GM18508 (cell line): ENCODE data around the gene EIF2AK2.

Experiments
- ATAC-seq: cut with Tn5 transposase; IDR thresholded peaks from one replicate; pipeline ENCODE4 v1.9.1; 2021; ENCODE audit warnings: moderate number of reproducible peaks; ENCODE audit not compliant: insufficient read depth, unreplicated experiment

The EIF2AK2 gene

GRCh38 chr2:37173741-37174140 lies 17.0 kb upstream of the EIF2AK2 start:
- no peak for ATAC-seq

DNA sequence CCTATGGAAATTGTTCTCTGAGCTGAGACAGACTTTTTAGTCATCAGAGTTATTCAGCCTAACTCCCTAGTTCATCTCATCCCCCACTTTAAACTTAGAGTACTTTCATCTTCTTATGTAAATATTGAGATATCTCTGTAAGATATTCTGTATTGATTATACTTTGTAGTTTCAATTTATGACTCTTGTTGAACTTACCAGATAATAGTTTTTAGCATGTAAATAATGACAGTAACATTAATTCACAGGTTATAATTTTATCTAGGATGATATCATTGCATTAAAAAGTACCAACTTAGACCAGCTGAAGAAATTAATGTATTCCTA lies 14.8 kb upstream of the EIF2AK2 start:
- no peak for ATAC-seq

GRCh38 chr2:37168217-37168981 lies 11.6 kb upstream of the EIF2AK2 start:
- no peak for ATAC-seq

DNA sequence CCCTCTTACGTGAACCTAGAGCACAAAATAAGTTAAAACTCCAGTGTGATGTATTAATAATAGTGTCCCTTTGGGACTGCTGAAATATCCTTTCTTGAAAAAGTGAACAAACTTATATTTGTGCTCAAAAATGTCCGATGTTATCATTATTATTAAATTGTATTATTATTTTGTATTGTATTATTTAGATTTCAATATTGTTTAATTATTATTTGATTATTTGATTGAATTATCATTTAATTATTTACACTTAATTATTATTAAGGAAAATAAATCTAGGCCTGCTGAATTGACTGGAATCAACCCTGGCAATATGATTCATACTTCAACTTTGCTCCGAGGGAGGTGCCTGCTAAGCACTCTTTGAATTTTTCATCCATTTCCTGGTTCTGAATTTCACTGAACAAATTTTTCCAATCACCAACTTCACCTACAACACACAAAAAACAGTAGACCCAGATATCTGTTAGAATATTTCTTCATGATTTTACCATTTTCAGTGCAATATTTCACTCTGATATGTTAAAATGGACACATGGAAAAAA lies 10.9 kb upstream of the EIF2AK2 start:
- ATAC-seq: no peak

DNA sequence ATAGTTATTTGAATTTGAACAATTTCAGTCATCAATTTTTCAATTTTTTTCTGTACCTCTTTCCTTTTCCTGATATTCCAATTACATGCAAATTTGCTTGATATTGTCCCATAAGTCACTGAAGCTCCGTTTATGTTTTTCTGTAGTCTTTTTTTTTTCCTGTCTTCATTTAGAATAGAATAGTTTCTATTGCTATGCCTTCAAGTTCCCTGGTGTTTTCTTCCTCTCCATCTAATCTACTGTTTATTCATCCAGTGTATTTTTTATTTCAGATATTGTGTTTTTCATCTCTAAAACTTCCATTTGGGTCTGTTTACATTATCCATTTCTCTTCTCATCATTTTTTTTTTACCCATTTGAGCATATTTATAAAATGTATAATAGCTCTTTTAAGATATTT lies 8.0 kb upstream of the EIF2AK2 start:
- ATAC-seq: no peak

DNA sequence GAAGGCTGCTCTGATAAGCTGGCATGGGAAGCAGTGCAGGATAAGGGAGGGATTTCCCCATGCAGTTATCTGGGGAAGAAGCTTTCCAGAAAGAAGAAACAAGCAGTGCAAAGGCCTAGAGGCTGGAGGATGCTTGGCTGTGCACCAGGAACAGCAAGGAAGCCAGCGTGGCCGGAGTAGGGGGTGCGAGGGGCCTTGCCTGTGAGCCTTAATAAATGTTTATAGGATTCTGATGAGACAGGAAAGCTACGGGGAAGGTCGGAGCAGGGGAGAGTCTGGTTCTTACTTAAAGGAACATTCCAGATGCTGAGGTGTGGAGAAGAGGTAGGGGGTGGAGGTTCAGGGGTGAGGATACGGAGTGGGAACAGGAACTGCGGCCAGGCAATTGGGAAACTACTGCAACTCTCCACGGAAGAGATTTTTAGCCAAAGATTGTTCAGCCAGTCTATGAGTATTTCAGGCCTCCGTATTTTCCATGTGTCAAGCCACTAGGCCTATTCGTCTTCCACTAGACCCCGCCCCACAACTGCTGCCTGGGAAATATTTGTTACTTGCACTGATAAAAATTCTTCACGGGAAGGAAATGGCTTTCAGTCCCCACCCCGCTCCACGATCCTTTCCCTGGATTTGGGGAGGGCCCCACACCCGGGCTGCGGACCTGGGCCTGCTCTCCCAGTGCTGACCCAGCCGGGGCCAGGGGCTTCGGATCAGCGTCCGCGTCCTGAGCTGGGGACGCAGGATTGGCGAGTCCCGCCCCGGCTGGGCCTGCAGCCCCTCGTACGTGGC lies 516 bp downstream of the EIF2AK2 start:
- ATAC-seq: no peak

DNA sequence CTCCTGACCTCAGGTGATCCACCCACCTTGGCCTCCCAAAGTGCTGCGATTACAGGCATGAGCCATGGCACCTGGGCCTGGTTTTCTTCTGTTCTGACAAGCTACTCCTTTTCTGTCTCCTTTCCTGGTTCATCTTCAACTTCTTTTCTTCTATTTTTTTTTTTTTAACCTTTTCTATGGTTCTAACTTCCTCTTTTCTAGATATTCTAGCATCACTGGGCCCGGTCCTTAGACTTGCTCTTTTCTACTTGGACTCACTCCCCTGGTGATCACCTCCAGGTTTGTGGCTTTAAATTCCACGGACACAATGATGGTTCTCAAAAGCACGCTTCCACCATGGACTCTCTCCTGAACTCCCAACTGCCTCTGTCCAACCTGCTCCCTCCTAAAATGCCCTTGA lies 2.0 kb downstream of the EIF2AK2 start:
- no peak for ATAC-seq

GRCh38 chr2:37153224-37153623 lies 3.6 kb downstream of the EIF2AK2 start:
- no peak for ATAC-seq

GRCh38 chr2:37149626-37150322 lies 7.0 kb downstream of the EIF2AK2 start:
- no peak for ATAC-seq

- no peak for ATAC-seq
Observed at GRCh38 chr2:37148325-37148724, 8.5 kb downstream of the EIF2AK2 start.

DNA sequence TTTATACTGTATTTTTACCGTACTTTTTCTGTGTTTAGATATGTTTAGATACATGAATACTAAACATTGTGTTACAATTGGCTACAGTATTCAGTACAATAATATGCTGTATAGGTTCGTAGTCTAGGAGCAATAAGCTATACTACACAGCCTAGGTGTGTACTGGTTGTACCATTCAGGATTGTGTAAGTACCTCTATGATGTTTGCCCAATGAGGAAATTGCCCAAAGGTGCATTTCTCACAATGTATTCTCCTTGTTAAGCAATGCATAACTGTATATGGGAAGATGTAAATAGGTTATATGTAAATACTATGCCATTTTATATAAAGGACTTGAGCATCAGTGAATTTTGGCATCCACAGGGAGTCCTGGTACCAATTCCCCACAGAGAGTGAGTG lies 10.7 kb downstream of the EIF2AK2 start:
- no peak for ATAC-seq

GRCh38 chr2:37143974-37144373 lies 12.8 kb downstream of the EIF2AK2 start:
- ATAC-seq: no peak

DNA sequence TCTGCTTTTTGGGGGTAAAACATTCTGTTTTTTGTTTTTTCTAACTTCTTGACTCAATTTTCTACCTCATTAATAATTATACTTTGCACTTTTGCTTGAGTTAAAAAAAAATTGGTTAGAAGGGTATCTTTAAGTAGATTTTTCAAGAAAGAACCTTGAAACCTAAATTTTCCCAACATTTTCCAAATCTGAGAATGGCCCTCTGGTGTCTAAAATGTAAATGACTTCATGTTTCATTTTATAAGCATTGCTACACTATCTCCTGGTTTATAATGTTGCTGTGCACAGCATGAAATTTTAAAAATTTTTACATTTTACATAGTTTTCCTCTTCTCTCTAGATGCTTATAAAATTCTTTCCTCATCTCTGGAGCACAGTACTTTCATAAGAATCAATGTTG lies 14.2 kb downstream of the EIF2AK2 start:
- ATAC-seq: no peak

- ATAC-seq: no peak
Observed at GRCh38 chr2:37132914-37133313, 23.9 kb downstream of the EIF2AK2 start.

DNA sequence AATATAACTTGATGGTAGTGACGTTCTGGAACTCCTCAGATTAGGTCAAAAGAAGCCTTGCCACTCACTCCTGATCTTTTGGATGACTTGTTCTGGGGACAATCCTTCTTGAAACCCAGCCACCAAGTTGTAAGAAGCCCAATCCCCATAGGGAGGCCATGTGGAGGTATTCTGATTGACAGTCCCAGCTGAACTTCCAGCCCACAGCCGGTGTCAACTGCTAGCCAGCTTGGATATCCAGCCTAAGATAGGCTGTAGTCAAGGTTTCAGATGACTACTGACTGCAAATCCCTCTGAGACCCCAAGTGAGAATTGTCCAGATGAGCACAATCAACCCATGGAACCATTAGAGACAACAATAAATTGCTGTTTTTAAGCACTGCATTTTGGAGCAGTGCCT lies 31.4 kb downstream of the EIF2AK2 start:
- ATAC-seq: no peak

- ATAC-seq: no peak
Observed at GRCh38 chr2:37119157-37119556, 37.6 kb downstream of the EIF2AK2 start.

- ATAC-seq: no peak
Observed at GRCh38 chr2:37117566-37117965, 39.2 kb downstream of the EIF2AK2 start.

DNA sequence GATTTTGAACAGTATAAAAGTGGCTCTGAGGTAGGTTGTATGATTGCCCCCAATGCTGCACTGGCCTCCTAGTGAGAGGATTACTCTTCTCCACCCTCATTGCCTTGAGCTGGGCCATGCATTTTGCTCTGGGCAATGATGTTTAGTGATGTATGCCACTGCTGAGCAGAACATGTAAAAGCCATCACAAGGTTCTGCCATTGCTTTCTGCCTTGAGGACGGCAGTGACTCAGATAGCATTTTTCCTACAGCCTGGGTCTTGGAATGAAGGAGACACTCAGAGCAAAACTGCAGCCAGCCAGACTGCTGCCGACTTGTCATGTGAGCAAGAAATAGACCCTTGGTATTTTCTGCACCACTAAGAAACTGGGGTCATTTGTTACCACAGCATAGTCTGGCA lies 44.8 kb downstream of the EIF2AK2 start:
- no peak for ATAC-seq

DNA sequence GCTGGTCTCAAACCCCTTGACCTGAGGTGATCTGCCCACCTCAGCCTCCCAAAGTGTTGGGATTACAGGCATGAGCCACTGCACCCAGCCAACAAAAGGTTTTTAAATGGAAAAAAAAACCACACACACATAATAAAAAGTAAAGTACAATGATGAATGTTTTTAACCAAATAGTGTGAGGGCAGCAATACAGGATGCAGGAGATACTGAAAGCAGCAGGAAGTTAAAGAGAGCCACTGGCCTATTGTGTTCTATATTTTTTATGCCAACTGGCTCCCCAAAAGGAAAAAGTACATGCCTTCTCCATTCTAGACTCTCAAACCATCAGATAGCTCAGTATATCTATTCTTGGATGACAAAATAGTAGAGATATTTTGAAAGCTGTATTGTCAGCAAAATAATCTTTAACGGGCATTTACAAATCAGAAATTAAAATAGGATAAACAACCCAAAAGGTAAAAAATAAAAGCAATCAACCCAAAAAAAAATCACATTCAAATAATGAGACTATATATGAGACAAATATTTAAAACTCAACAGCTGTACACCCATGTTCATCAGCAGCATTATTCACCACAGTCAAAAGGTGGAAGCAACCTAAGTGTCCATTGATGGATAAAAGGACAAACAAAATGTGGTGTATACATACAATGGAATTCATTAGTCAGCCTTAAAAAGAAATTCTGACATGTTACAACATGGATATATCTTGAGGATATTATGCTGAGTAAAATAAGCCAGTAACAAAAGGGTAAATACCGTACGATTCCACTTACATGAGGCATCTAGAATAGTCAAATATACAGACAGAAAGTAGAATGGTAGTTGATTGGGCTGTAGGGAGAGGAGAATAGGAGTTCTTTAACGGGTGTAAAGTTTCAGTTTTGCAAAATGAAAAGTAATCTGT lies 46.2 kb downstream of the EIF2AK2 start:
- no peak for ATAC-seq

- no peak for ATAC-seq
Observed at GRCh38 chr2:37109523-37109922, 47.3 kb downstream of the EIF2AK2 start.
